OCI-LY3 (cell line): ENCODE measurements around the gene BAIAP3.

Experiments used
- EZH2phosphoT487 ChIP-seq: fragments of 200-600 bp; shearing (Covaris generic); IDR thresholded peaks from 2 replicates; pipeline ENCODE4 v1.6.1; 2018; ENCODE audit warnings: antibody characterized with exemption, mixed run types, low read depth
- TF ChIP-seq, protein P1 (sequence below): fragments of 200-600, 300-600 bp; sonication (generic); IDR thresholded peaks from 2 replicates; pipeline ENCODE4 v1.5.1; 2014; ENCODE audit warnings: antibody characterized with exemption, low read length, low read depth

DNA sequence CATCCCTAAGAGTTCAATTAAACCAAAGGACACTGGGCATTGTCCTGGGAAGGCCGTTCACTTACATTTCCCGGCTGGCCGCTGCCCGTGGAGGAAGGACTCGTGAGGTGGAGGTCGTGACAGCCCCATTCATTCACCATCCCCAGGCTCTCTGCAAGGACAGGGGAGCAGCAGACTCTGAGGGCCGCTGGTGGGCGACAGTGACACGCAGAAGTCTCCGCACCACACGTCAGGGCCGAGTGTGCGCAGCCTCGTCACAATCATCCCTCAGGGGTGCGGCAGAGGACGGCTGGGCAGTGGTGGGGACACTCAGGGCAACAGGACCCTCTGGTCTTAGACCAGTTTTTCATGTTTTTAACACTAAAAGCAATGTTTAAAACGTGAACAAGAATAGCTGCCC is 59.4 kb downstream of the BAIAP3 start:
- TF ChIP-seq, protein P1, sequence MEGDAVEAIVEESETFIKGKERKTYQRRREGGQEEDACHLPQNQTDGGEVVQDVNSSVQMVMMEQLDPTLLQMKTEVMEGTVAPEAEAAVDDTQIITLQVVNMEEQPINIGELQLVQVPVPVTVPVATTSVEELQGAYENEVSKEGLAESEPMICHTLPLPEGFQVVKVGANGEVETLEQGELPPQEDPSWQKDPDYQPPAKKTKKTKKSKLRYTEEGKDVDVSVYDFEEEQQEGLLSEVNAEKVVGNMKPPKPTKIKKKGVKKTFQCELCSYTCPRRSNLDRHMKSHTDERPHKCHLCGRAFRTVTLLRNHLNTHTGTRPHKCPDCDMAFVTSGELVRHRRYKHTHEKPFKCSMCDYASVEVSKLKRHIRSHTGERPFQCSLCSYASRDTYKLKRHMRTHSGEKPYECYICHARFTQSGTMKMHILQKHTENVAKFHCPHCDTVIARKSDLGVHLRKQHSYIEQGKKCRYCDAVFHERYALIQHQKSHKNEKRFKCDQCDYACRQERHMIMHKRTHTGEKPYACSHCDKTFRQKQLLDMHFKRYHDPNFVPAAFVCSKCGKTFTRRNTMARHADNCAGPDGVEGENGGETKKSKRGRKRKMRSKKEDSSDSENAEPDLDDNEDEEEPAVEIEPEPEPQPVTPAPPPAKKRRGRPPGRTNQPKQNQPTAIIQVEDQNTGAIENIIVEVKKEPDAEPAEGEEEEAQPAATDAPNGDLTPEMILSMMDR = no peak
- no peak for TF ChIP-seq EZH2phosphoT487
